H1 (cell line): ENCODE results near the gene DKK3. TPM values are rescaled to one million over a fixed set of nuclear protein-coding genes. Genes with fewer than 3 reads are reported as not detected.

Experiments used
- CREB1 ChIP-seq: IDR thresholded peaks from 2 replicates; pipeline ENCODE4 v1.6.1; 2012; ENCODE audit warnings: inconsistent platforms
- E2F6 ChIP-seq: IDR thresholded peaks from 2 replicates; pipeline ENCODE4 v1.6.1; 2012; ENCODE audit warnings: inconsistent platforms
- SIRT6 ChIP-seq: IDR thresholded peaks from one replicate; pipeline ENCODE4 v1.7.1; 2012; ENCODE audit warnings: low read length, inconsistent platforms
- polyA plus RNA-seq, 7 experiments: library from polyadenylated mRNA; depleted of rRNA in 3 of 7; stranded (reverse) in 5 of 7; unstranded in 2 of 7; fragments of >200 nt in 5 of 7; fragments of 200-250 nt in 2 of 7; gene quantifications; 1 replicate in 5 of 7; 2 replicates in 1 of 7; 4 replicates in 1 of 7; pipeline versions ENCODE4 v1.2.1 to v1.2.3, GENCODE V29; 2011 to 2013; ENCODE audit warnings: missing spikeins in 2 of 7, mixed read lengths in 2 of 7
- total RNA-seq: library from RNA; stranded (reverse); fragmentation: NEBNext Ultra II Directional; extraction: Animal tissue kit (Norgen Biotek cat#: 25700); gene quantifications from 2 replicates; pipeline ENCODE4 v1.2.1, GENCODE V29; 2021

The DKK3 gene
- total and polyA plus RNA-seq, 2 of the 8 experiments (the other 6 are each of a cell fraction or from before 2014, with no cell fraction given) = 30.0 to 40.1 TPM

- TF ChIP-seq E2F6 = no peak
- no peak for TF ChIP-seq CREB1
- TF ChIP-seq SIRT6 = no peak
Measured at GRCh38 chr11:11965192-11965591, 43.2 kb downstream of the DKK3 start (continued).
